ENCODE data around the gene HMG20A. TPM values are rescaled to one million over a fixed set of nuclear protein-coding genes. Genes with fewer than 3 reads are reported as not detected.

The HMG20A gene
- total RNA-seq, 1 experiment from 2014 or later = 62.2 TPM

DNA sequence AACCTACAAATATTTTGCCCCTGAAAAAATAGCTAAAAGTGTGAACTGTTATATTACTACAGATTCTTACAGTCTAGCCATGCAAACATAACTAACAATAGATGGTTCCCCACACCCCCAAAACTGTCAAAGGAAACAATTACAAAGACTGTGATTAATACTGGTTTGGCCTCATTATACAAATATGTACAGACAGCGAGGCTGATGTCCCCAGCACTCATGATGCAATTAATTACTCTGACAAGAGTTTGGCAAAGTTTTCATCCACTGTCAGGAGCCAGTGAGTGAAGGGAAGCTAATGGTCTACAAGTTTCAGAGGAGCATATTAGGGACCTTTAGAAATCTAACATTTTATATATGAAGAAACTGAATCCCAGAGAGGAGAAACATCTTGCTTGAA lies 61.0 kb downstream of the HMG20A start:
- TF ChIP-seq TCF7 (CRISPR knock-in tag; IDR thresholded peaks at IDR 0.05; ENCODE audit: low read depth) (no peak), TEAD1 (CRISPR knock-in tag; IDR thresholded peaks at IDR 0.05) (no peak), IRF2 (CRISPR knock-in tag; IDR thresholded peaks at IDR 0.05; ENCODE audit: borderline replicate concordance, low read depth) (no peak), FOXK1 (CRISPR knock-in tag; IDR thresholded peaks at IDR 0.05) (no peak), ZNF232 (CRISPR knock-in tag; IDR thresholded peaks at IDR 0.05) (no peak), ZNF416 (CRISPR knock-in tag; IDR thresholded peaks at IDR 0.05) (no peak), RELA (CRISPR knock-in tag; IDR thresholded peaks at IDR 0.05; ENCODE audit: borderline replicate concordance) (no peak), SMAD4 (CRISPR knock-in tag; IDR thresholded peaks at IDR 0.05) (no peak), ELF4 (CRISPR knock-in tag; IDR thresholded peaks at IDR 0.05; ENCODE audit: low read depth) (no peak), NR2C2 (CRISPR knock-in tag; IDR thresholded peaks at IDR 0.05) (no peak), MYBL2 (CRISPR knock-in tag; IDR thresholded peaks at IDR 0.05) (no peak)
- TF ChIP-seq, protein P1, sequence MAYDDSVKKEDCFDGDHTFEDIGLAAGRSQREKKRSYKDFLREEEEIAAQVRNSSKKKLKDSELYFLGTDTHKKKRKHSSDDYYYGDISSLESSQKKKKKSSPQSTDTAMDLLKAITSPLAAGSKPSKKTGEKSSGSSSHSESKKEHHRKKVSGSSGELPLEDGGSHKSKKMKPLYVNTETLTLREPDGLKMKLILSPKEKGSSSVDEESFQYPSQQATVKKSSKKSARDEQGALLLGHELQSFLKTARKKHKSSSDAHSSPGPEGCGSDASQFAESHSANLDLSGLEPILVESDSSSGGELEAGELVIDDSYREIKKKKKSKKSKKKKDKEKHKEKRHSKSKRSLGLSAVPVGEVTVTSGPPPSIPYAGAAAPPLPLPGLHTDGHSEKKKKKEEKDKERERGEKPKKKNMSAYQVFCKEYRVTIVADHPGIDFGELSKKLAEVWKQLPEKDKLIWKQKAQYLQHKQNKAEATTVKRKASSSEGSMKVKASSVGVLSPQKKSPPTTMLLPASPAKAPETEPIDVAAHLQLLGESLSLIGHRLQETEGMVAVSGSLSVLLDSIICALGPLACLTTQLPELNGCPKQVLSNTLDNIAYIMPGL (CRISPR knock-in tag; IDR thresholded peaks at IDR 0.05) = no peak
- TF ChIP-seq, protein P2, sequence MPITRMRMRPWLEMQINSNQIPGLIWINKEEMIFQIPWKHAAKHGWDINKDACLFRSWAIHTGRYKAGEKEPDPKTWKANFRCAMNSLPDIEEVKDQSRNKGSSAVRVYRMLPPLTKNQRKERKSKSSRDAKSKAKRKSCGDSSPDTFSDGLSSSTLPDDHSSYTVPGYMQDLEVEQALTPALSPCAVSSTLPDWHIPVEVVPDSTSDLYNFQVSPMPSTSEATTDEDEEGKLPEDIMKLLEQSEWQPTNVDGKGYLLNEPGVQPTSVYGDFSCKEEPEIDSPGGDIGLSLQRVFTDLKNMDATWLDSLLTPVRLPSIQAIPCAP (CRISPR knock-in tag; IDR thresholded peaks at IDR 0.05) = no peak
- TF ChIP-seq, protein P3, sequence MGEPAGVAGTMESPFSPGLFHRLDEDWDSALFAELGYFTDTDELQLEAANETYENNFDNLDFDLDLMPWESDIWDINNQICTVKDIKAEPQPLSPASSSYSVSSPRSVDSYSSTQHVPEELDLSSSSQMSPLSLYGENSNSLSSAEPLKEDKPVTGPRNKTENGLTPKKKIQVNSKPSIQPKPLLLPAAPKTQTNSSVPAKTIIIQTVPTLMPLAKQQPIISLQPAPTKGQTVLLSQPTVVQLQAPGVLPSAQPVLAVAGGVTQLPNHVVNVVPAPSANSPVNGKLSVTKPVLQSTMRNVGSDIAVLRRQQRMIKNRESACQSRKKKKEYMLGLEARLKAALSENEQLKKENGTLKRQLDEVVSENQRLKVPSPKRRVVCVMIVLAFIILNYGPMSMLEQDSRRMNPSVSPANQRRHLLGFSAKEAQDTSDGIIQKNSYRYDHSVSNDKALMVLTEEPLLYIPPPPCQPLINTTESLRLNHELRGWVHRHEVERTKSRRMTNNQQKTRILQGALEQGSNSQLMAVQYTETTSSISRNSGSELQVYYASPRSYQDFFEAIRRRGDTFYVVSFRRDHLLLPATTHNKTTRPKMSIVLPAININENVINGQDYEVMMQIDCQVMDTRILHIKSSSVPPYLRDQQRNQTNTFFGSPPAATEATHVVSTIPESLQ (CRISPR knock-in tag; IDR thresholded peaks at IDR 0.05) = no peak
- TF ChIP-seq, protein P4, sequence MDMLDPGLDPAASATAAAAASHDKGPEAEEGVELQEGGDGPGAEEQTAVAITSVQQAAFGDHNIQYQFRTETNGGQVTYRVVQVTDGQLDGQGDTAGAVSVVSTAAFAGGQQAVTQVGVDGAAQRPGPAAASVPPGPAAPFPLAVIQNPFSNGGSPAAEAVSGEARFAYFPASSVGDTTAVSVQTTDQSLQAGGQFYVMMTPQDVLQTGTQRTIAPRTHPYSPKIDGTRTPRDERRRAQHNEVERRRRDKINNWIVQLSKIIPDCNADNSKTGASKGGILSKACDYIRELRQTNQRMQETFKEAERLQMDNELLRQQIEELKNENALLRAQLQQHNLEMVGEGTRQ (CRISPR knock-in tag; IDR thresholded peaks at IDR 0.05) = no peak
- TF ChIP-seq, protein P5, sequence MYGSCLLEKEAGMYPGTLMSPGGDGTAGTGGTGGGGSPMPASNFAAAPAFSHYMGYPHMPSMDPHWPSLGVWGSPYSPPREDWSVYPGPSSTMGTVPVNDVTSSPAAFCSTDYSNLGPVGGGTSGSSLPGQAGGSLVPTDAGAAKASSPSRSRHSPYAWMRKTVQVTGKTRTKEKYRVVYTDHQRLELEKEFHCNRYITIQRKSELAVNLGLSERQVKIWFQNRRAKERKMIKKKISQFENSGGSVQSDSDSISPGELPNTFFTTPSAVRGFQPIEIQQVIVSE (CRISPR knock-in tag; IDR thresholded peaks at IDR 0.05; ENCODE audit: borderline replicate concordance) = no peak
- TF ChIP-seq, protein P6, sequence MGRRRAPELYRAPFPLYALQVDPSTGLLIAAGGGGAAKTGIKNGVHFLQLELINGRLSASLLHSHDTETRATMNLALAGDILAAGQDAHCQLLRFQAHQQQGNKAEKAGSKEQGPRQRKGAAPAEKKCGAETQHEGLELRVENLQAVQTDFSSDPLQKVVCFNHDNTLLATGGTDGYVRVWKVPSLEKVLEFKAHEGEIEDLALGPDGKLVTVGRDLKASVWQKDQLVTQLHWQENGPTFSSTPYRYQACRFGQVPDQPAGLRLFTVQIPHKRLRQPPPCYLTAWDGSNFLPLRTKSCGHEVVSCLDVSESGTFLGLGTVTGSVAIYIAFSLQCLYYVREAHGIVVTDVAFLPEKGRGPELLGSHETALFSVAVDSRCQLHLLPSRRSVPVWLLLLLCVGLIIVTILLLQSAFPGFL (CRISPR knock-in tag; IDR thresholded peaks at IDR 0.05; ENCODE audit: borderline replicate concordance) = no peak
- DNase-seq (ENCODE audit: low spot score) (no peak), ATAC-seq (no peak)
- ChIA-PET CTCF (interaction anchor here (1.0 to 4.7 kb wide), 3 partner anchors 15 to 394 kb away, joined by 4 to 28 read pairs (median 7); no protein-coding TSS in a partner anchor), POLR2A (no interaction called here)
- Mint-ChIP-seq H3K27me3 (ENCODE audit: low read depth) (no peaks in the 10 kb centered on the region), H3K9me3 (no peaks in the 10 kb centered on the region), H3K36me3 (peaks cover 48% of the 10 kb centered on the region), H3K4me3 (no peak overlapping the region), H3K4me1 (peaks cover 55% of the 10 kb centered on the region), H3K27ac (peak overlapping the region; percentile 58)

DNA sequence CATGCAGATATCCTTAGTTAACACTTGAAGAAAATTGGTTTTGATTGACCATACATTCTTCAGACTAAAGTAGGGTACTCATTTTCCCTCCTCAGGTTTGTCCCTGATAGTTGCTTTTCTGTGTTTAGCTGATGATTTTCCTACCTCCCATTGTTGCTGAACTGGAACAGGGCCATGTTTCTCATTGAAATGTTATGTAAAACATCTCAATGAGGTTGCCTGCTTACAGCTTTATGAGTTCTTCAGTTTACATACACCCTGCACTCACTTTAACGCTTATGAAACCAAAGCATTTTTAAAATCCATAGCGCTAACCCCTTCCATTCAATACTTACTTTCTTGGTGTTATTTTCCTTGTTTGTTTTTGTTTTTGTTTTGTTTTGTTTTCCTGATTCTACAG lies 61.9 kb downstream of the HMG20A start:
- ATAC-seq (no peak), DNase-seq (ENCODE audit: low spot score) (no peak)
- ChIA-PET POLR2A (interaction anchor here (1.5 kb wide), 1 partner anchor 15 kb away, joined by 4 read pairs; no protein-coding TSS in a partner anchor), CTCF (interaction anchor here (0.7 to 4.7 kb wide), 6 partner anchors 14 to 509 kb away, joined by 3 to 28 read pairs (median 4); no protein-coding TSS in a partner anchor)
- Mint-ChIP-seq H3K27me3 (ENCODE audit: low read depth) (no peaks in the 10 kb centered on the region), H3K9me3 (no peaks in the 10 kb centered on the region), H3K27ac (peak overlapping the region; percentile 88), H3K4me3 (no peak overlapping the region), H3K4me1 (peaks cover 56% of the 10 kb centered on the region), H3K36me3 (peaks cover 43% of the 10 kb centered on the region)
- TF ChIP-seq TEAD4 (CRISPR knock-in tag; IDR thresholded peaks at IDR 0.05) = no peak
- TF ChIP-seq ZNF138 (CRISPR knock-in tag; conservative IDR thresholded peaks at IDR 0.05) = no peak
- TF ChIP-seq JUN (CRISPR knock-in tag; IDR thresholded peaks at IDR 0.05) = no peak
- TF ChIP-seq, protein P6 (CRISPR knock-in tag; IDR thresholded peaks at IDR 0.05; ENCODE audit: borderline replicate concordance) = no peak
- TF ChIP-seq JAZF1 (CRISPR knock-in tag; IDR thresholded peaks at IDR 0.05) = no peak
- TF ChIP-seq NFE2L1 (CRISPR knock-in tag; IDR thresholded peaks at IDR 0.05) = no peak
- TF ChIP-seq TP53 (CRISPR knock-in tag; IDR thresholded peaks at IDR 0.05) = no peak
- TF ChIP-seq ZNF317 (CRISPR knock-in tag; IDR thresholded peaks at IDR 0.05; ENCODE audit: borderline replicate concordance, low read depth) = no peak
- no peak for TF ChIP-seq EMX1 (CRISPR knock-in tag; IDR thresholded peaks at IDR 0.05)
- TF ChIP-seq, protein P7, sequence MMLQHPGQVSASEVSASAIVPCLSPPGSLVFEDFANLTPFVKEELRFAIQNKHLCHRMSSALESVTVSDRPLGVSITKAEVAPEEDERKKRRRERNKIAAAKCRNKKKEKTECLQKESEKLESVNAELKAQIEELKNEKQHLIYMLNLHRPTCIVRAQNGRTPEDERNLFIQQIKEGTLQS (CRISPR knock-in tag; conservative IDR thresholded peaks at IDR 0.05) = no peak
- no peak for TF ChIP-seq FOXP1 (CRISPR knock-in tag; IDR thresholded peaks at IDR 0.05; ENCODE audit: borderline replicate concordance)
- no peak for TF ChIP-seq GRHL2 (CRISPR knock-in tag; IDR thresholded peaks at IDR 0.05; ENCODE audit: insufficient replicate concordance, severe bottlenecking)
- TF ChIP-seq GABPB1 (CRISPR knock-in tag; IDR thresholded peaks at IDR 0.05) = no peak

Measured in WTC11 (cell line).